ENCODE results near the gene POLD2. TPM values are rescaled to one million over a fixed set of nuclear protein-coding genes. Genes with fewer than 3 reads are reported as not detected.
A peak's percentile ranks its signal among the peaks of the same experiment; 100 is the strongest.

Gene POLD2
- total and polyA plus RNA-seq, 2 of the 13 experiments (the other 11 are each of a cell fraction or from before 2014, with no cell fraction given), result 87.6 to 95.1 TPM

DNA sequence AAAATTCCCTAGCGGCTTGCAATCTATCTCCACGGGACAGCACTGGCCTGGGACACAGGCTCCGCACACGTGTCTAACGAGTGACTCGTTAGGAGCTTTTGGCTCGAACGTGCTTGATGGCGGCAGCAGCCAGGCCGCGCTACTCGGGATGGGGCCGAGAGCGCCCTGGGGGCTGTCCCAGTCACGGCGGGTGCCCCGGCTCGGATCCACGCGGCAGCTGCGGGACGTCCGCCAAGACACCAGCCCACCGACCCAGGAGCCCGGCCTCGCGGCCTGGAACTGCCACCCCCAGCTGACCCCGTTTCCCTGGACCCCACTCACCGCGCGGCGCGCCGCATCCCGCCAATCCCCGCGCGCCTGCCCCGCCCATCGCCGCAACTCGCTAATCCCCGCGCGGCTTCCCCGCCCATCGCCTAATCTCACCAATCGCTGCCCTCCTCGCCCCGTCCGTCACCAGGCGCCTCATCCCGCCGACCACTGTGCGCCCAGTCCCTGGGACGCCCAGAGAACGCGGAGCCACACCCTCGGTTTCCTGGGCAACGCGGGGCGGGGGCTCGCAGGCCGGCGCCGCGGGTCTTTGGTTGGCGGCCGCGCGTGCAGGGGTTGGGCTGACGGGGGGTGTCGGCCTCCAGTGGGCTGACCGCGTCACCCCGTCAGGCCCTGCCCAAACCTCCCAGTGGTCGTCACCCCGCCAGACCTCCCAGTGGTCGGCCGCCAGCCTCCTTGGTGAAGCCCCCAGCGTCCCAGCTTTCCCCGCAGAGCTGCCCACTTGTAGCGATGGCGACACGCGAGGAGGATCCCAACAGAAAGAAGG, at the start of gene POLD2 (continued):
- TF ChIP-seq, protein P1, sequence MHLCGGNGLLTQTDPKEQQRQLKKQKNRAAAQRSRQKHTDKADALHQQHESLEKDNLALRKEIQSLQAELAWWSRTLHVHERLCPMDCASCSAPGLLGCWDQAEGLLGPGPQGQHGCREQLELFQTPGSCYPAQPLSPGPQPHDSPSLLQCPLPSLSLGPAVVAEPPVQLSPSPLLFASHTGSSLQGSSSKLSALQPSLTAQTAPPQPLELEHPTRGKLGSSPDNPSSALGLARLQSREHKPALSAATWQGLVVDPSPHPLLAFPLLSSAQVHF (CRISPR knock-in tag; IDR thresholded peaks at IDR 0.05), result peak; percentile 50
- TF ChIP-seq ETV5 (CRISPR knock-in tag; IDR thresholded peaks at IDR 0.05; ENCODE audit: borderline replicate concordance) (0 out of 2 replicates have a peak, but pooled peaks have one; percentile 28), NR2C2 (CRISPR knock-in tag; IDR thresholded peaks at IDR 0.05; ENCODE audit: borderline replicate concordance) (peak; percentile 67; the same call in 1 of the 2 replicates), NONO (IDR thresholded peaks at IDR 0.05) (no peak), NONO (CRISPR knock-in tag; conservative IDR thresholded peaks at IDR 0.05) (peak; percentile 75), RFX5 (IDR thresholded peaks at IDR 0.05; ENCODE audit: low read depth, low read length) (peak; percentile 94), ZNF746 (CRISPR knock-in tag; IDR thresholded peaks at IDR 0.05) (0 out of 2 replicates have a peak, but pooled peaks have one; percentile 22), SALL2 (CRISPR knock-in tag; IDR thresholded peaks at IDR 0.05) (peak; percentile 21; the same call in 1 of the 2 replicates), NFYC (CRISPR knock-in tag; IDR thresholded peaks at IDR 0.05) (peak; percentile 89), ZNF530 (CRISPR knock-in tag; IDR thresholded peaks at IDR 0.05; ENCODE audit: low read depth) (no peak), FOXK1 (CRISPR knock-in tag; IDR thresholded peaks at IDR 0.05; ENCODE audit: borderline replicate concordance, low read depth) (0 out of 2 replicates have a peak, but pooled peaks have one; percentile 24), RXRB (CRISPR knock-in tag; IDR thresholded peaks at IDR 0.05; ENCODE audit: borderline replicate concordance) (peak; percentile 39; the same call in 1 of the 2 replicates)
- TF ChIP-seq, protein P2, sequence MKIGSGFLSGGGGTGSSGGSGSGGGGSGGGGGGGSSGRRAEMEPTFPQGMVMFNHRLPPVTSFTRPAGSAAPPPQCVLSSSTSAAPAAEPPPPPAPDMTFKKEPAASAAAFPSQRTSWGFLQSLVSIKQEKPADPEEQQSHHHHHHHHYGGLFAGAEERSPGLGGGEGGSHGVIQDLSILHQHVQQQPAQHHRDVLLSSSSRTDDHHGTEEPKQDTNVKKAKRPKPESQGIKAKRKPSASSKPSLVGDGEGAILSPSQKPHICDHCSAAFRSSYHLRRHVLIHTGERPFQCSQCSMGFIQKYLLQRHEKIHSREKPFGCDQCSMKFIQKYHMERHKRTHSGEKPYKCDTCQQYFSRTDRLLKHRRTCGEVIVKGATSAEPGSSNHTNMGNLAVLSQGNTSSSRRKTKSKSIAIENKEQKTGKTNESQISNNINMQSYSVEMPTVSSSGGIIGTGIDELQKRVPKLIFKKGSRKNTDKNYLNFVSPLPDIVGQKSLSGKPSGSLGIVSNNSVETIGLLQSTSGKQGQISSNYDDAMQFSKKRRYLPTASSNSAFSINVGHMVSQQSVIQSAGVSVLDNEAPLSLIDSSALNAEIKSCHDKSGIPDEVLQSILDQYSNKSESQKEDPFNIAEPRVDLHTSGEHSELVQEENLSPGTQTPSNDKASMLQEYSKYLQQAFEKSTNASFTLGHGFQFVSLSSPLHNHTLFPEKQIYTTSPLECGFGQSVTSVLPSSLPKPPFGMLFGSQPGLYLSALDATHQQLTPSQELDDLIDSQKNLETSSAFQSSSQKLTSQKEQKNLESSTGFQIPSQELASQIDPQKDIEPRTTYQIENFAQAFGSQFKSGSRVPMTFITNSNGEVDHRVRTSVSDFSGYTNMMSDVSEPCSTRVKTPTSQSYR (CRISPR knock-in tag; IDR thresholded peaks at IDR 0.05; ENCODE audit: borderline replicate concordance), result peak; percentile 29; the same call in 1 of the 2 replicates
- TF ChIP-seq, protein P3, sequence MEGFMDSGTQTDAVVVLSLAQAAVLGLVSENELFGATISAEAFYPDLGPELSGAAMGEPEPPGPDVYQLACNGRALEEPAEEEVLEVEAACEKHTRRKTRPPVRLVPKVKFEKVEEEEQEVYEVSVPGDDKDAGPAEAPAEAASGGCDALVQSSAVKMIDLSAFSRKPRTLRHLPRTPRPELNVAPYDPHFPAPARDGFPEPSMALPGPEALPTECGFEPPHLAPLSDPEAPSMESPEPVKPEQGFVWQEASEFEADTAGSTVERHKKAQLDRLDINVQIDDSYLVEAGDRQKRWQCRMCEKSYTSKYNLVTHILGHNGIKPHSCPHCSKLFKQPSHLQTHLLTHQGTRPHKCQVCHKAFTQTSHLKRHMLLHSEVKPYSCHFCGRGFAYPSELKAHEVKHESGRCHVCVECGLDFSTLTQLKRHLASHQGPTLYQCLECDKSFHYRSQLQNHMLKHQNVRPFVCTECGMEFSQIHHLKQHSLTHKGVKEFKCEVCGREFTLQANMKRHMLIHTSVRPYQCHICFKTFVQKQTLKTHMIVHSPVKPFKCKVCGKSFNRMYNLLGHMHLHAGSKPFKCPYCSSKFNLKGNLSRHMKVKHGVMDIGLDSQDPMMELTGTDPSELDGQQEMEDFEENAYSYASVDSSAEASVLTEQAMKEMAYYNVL (CRISPR knock-in tag; IDR thresholded peaks at IDR 0.05; ENCODE audit: borderline replicate concordance), result peak; percentile 15; the same call in 1 of the 2 replicates
- TF ChIP-seq, protein P4, sequence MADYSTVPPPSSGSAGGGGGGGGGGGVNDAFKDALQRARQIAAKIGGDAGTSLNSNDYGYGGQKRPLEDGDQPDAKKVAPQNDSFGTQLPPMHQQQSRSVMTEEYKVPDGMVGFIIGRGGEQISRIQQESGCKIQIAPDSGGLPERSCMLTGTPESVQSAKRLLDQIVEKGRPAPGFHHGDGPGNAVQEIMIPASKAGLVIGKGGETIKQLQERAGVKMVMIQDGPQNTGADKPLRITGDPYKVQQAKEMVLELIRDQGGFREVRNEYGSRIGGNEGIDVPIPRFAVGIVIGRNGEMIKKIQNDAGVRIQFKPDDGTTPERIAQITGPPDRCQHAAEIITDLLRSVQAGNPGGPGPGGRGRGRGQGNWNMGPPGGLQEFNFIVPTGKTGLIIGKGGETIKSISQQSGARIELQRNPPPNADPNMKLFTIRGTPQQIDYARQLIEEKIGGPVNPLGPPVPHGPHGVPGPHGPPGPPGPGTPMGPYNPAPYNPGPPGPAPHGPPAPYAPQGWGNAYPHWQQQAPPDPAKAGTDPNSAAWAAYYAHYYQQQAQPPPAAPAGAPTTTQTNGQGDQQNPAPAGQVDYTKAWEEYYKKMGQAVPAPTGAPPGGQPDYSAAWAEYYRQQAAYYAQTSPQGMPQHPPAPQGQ (CRISPR knock-in tag; IDR thresholded peaks at IDR 0.05; ENCODE audit: borderline replicate concordance), result no peak
- TF ChIP-seq, protein P5, sequence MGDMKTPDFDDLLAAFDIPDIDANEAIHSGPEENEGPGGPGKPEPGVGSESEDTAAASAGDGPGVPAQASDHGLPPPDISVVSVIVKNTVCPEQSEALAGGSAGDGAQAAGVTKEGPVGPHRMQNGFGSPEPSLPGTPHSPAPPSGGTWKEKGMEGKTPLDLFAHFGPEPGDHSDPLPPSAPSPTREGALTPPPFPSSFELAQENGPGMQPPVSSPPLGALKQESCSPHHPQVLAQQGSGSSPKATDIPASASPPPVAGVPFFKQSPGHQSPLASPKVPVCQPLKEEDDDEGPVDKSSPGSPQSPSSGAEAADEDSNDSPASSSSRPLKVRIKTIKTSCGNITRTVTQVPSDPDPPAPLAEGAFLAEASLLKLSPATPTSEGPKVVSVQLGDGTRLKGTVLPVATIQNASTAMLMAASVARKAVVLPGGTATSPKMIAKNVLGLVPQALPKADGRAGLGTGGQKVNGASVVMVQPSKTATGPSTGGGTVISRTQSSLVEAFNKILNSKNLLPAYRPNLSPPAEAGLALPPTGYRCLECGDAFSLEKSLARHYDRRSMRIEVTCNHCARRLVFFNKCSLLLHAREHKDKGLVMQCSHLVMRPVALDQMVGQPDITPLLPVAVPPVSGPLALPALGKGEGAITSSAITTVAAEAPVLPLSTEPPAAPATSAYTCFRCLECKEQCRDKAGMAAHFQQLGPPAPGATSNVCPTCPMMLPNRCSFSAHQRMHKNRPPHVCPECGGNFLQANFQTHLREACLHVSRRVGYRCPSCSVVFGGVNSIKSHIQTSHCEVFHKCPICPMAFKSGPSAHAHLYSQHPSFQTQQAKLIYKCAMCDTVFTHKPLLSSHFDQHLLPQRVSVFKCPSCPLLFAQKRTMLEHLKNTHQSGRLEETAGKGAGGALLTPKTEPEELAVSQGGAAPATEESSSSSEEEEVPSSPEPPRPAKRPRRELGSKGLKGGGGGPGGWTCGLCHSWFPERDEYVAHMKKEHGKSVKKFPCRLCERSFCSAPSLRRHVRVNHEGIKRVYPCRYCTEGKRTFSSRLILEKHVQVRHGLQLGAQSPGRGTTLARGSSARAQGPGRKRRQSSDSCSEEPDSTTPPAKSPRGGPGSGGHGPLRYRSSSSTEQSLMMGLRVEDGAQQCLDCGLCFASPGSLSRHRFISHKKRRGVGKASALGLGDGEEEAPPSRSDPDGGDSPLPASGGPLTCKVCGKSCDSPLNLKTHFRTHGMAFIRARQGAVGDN (CRISPR knock-in tag; IDR thresholded peaks at IDR 0.05), result peak; percentile 95
